ENCODE measurements around the gene STK33. TPM values are rescaled to one million over a fixed set of nuclear protein-coding genes. Genes with fewer than 3 reads are reported as not detected.
A peak's percentile ranks its signal among the peaks of the same experiment; 100 is the strongest.

The STK33 gene
- total and polyA plus RNA-seq, 2 donors (not counting 1 experiment from before 2014, with no cell fraction given), result 1.7 to 3.3 TPM

GRCh38 chr11:8532475-8532874, 61.6 kb downstream of the STK33 start:
- H3K4me1 ChIP-seq (ENCODE audit: control insufficient read depth, extremely low read depth, insufficient read depth, low read length), result no peaks in the 10 kb centered on the region
- no peak overlapping the region for H3K9ac ChIP-seq (ENCODE audit: insufficient read depth, low read length)
- H3K9me3 ChIP-seq (ENCODE audit: control insufficient read depth, insufficient read depth, low read depth, low read length), result no peaks in the 10 kb centered on the region
- no peaks in the 10 kb centered on the region for H4K20me1 ChIP-seq (ENCODE audit: control insufficient read depth, extremely low read depth, insufficient read depth, low read length)
- no peaks in the 10 kb centered on the region for H3K36me3 ChIP-seq (ENCODE audit: control insufficient read depth, insufficient read depth, low read length)
- H3K27ac ChIP-seq (ENCODE audit: insufficient read depth, low read length), result no peak overlapping the region
- DNase-seq (ENCODE audit: low read depth in 2 of 2), result no peak
- H3K79me2 ChIP-seq (ENCODE audit: control insufficient read depth, insufficient read depth, low read length), result no peaks in the 10 kb centered on the region
- H3K4me3 ChIP-seq (replicated peaks in 1 of 4; ENCODE audit: control extremely low read depth in 1 of 4, insufficient read depth in 1 of 4, low read depth in 3 of 4, low read length in 4 of 4), result no peak overlapping the region
- TF ChIP-seq EZH2 (IDR thresholded peaks at IDR 0.05; ENCODE audit: low read length, missing control alignments) (no peak), CTCF (conservative IDR thresholded peaks at IDR 0.05 in 1 of 2, IDR thresholded peaks at IDR 0.05 in 1 of 2; ENCODE audit: low read depth in 1 of 2, low read length in 2 of 2) (no peak)
- no peak overlapping the region for H2AFZ ChIP-seq (ENCODE audit: low read length)
- no peak overlapping the region for H3K4me2 ChIP-seq (ENCODE audit: extremely low read depth, insufficient read depth, low read length)
- no peaks in the 10 kb centered on the region for H3K27me3 ChIP-seq (ENCODE audit: control insufficient read depth, insufficient read depth, low read length)

GRCh38 chr11:8531982-8532381, 62.0 kb downstream of the STK33 start:
- H3K4me1 ChIP-seq (ENCODE audit: control insufficient read depth, extremely low read depth, insufficient read depth, low read length), result no peaks in the 10 kb centered on the region
- H3K9me3 ChIP-seq (ENCODE audit: control insufficient read depth, insufficient read depth, low read depth, low read length), result no peaks in the 10 kb centered on the region
- H3K4me2 ChIP-seq (ENCODE audit: extremely low read depth, insufficient read depth, low read length), result no peak overlapping the region
- H2AFZ ChIP-seq (ENCODE audit: low read length), result no peak overlapping the region
- TF ChIP-seq EZH2 (IDR thresholded peaks at IDR 0.05; ENCODE audit: low read length, missing control alignments) (no peak), CTCF (conservative IDR thresholded peaks at IDR 0.05 in 1 of 2, IDR thresholded peaks at IDR 0.05 in 1 of 2; ENCODE audit: low read depth in 1 of 2, low read length in 2 of 2) (no peak)
- no peak overlapping the region for H3K27ac ChIP-seq (ENCODE audit: insufficient read depth, low read length)
- H4K20me1 ChIP-seq (ENCODE audit: control insufficient read depth, extremely low read depth, insufficient read depth, low read length), result no peaks in the 10 kb centered on the region
- no peak for DNase-seq (ENCODE audit: low read depth in 2 of 2)
- H3K4me3 ChIP-seq (replicated peaks in 1 of 4; ENCODE audit: control extremely low read depth in 1 of 4, insufficient read depth in 1 of 4, low read depth in 3 of 4, low read length in 4 of 4), result no peak overlapping the region
- H3K27me3 ChIP-seq (ENCODE audit: control insufficient read depth, insufficient read depth, low read length), result no peaks in the 10 kb centered on the region
- H3K79me2 ChIP-seq (ENCODE audit: control insufficient read depth, insufficient read depth, low read length), result no peaks in the 10 kb centered on the region
- H3K36me3 ChIP-seq (ENCODE audit: control insufficient read depth, insufficient read depth, low read length), result no peaks in the 10 kb centered on the region
- no peak overlapping the region for H3K9ac ChIP-seq (ENCODE audit: insufficient read depth, low read length)

GRCh38 chr11:8531312-8531711, 62.7 kb downstream of the STK33 start:
- Histone ChIP-seq H3K4me1 (ENCODE audit: control insufficient read depth, extremely low read depth, insufficient read depth, low read length) (no peaks in the 10 kb centered on the region), H3K9me3 (ENCODE audit: control insufficient read depth, insufficient read depth, low read depth, low read length) (no peaks in the 10 kb centered on the region), H3K4me2 (ENCODE audit: extremely low read depth, insufficient read depth, low read length) (no peak overlapping the region), H3K36me3 (ENCODE audit: control insufficient read depth, insufficient read depth, low read length) (no peaks in the 10 kb centered on the region), H3K9ac (ENCODE audit: insufficient read depth, low read length) (no peak overlapping the region), H2AFZ (ENCODE audit: low read length) (no peak overlapping the region), H3K27ac (ENCODE audit: insufficient read depth, low read length) (no peak overlapping the region), H4K20me1 (ENCODE audit: control insufficient read depth, extremely low read depth, insufficient read depth, low read length) (no peaks in the 10 kb centered on the region), H3K4me3 (replicated peaks in 1 of 4; ENCODE audit: control extremely low read depth in 1 of 4, insufficient read depth in 1 of 4, low read depth in 3 of 4, low read length in 4 of 4) (no peak overlapping the region), H3K27me3 (ENCODE audit: control insufficient read depth, insufficient read depth, low read length) (no peaks in the 10 kb centered on the region), H3K79me2 (ENCODE audit: control insufficient read depth, insufficient read depth, low read length) (no peaks in the 10 kb centered on the region)
- TF ChIP-seq CTCF (conservative IDR thresholded peaks at IDR 0.05 in 1 of 2, IDR thresholded peaks at IDR 0.05 in 1 of 2; ENCODE audit: low read depth in 1 of 2, low read length in 2 of 2), result no peak
- TF ChIP-seq EZH2 (IDR thresholded peaks at IDR 0.05; ENCODE audit: low read length, missing control alignments), result no peak
- DNase-seq (ENCODE audit: low read depth in 2 of 2), result peak in 1 of 2 donors; percentile 65
